HG03175 (cell line): ENCODE results near the gene SOX15.
A peak's percentile ranks its signal among the peaks of the same experiment; 100 is the strongest.
"Not testable (repeated sequence)": the region's sequence is repeated elsewhere in the genome, so short reads cannot be mapped to it uniquely, and the experiment has no call there.

ENCODE experiments used
- ATAC-seq: cut with Tn5 transposase; IDR thresholded peaks from one replicate; pipeline ENCODE4 v1.9.1; 2021; ENCODE audit warnings: mild to moderate bottlenecking, moderate library complexity; ENCODE audit not compliant: unreplicated experiment

Gene SOX15

DNA sequence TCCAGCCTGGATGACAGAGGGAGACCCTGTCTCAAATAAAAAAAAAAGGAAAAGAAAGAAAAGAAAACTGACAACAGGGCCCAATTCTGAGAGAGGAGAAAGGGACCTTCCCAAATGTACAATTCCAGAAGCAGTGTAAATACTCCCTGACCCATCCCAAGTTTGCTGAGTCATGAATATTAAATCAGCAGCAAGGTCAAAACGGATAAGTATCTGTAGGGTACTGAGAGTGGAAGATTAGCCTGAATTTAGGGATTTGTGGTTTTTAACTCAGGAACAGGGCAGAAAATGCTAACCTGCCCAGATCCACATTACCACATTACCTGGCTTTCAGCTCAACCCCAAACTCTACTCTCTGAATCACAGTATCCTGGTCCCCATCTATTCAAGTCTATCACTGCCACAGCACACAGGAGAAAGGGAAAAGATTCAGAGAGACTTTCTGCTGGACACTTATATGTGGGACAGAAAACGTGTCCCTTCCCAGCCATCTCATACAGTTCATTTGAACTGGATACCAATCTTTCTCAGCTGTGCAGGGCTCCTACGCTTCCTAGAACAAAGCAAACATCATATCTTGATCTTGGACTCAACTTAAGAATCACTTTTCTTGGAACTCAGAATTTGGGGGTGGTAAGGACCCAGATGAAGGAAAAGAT lies 21.9 kb upstream of the SOX15 start:
- ATAC-seq = no peak

DNA sequence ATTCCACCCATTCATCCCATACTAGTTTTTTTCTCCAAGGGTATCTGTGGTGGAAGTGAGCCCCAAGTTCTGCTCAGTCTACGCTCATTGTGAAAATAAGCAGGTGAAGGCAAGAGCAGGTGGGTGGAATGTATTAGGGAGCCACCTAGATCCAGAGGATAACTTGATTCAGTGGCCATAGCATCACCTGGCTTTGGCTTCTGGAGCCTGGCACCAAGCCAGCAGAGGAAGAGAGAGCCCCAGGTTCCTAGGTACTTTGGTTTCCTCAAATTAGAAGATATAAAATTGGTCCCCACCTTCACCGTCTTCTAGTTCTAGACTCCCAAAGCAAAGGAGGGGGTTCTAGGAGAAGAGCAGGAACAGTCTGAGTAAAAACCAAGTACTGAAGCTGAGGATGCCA lies 20.7 kb upstream of the SOX15 start:
- no peak for ATAC-seq

DNA sequence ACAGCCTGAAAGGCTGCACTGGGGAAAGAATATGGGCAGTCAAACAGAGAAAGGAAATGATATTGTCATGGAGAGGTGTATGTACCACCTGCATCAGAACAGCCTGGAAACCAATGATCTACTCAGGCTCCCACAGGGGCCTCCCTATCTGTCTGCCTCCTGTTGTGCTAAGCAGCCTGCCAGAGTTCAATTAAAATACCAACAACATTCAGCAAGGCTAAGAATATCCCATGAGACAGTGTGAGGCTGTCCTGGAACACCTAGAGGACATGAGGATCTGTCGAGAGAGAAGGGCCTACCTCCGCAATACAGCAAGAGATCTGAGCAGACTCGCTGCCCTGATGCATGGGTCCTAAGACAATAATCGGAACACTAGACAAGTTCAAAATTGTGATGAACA lies 16.4 kb upstream of the SOX15 start:
- no peak for ATAC-seq

DNA sequence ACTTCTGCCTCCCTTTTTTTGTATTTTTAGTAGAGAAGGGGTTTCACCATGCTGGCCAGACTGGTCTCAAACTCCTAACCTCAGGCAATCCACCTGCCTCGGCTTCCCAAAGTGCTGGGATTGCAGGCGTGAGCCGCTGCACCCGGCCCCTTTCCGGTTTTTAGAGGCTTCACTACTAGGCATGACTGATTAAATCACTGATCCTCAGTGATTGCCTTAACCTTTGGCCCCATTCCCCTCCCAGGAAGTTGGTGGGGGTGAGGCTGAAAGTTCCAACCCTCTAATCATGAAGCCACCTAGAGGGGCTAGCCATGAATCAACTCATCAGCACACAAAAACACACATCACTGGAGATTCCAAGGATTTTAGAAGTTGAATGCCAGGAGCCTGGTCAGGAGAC lies 7.7 kb upstream of the SOX15 start:
- not testable (repeated sequence) for ATAC-seq

DNA sequence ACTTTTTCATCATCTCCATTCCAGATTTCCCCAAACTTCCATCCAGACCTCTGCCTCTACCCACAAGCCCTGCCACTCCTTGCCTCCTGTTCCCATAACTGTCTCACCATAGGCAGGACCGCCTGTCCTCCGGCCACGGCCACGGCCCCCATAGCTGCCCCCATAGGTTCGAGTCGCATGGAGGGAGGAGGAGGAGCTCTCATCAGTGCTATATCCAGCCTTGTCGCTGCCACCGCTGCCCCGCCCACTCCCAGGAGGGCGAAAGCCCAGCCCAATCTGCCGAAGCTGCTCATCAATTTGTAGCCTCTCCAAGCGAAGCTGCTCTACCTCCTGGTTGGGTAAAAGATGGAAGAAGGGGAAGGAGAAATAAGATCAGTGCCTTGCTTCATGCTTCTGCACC lies 3.4 kb upstream of the SOX15 start:
- ATAC-seq = no peak

DNA sequence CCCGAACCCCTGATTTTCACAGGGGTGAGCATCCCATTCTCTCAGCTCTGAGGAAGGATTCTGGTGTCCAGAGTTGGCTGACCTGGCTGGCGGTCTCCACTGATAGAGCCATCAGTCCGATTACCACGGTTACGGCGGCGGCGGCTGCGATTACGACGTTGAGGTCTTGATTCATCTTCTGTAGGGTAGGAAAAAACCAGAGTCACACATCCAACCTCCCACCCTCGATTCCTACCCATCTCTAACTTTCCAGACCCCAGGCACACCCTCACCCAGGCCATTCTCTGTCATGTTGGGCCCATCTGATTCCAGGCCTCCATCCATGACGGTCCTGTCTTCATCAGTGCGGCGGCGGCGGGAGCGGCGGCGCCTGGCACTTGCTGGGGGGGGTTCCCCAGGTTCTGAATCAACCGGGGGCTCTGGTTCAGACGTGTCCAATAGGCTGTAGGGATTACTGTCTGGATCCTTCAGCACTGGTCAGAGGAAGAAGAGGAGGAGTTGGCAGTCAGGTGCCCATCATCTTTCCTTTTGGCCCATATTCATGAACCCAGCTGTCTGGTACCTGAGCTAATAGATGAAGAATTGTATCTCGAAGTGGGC lies 2.6 kb upstream of the SOX15 start:
- no peak for ATAC-seq

DNA sequence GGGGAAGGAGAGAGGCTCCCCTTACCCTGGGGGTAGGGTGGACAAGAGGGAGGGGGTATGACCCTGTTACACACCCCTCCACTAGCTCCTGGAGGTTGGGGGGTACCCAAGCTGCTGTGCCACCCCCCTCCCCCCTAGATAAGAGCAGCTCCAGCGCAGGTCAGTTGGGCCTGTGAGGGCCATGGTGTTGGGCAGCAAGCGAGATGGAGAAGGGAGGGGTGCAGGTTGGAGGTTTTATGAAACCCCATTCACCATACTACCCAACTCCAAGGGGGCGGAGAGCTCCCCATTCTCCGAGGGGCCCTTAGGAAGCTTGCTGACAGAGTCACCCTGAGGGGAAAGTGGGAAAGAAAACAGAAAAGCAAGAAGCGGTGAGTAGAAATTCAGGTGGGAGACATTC lies 1.7 kb upstream of the SOX15 start:
- no peak for ATAC-seq

DNA sequence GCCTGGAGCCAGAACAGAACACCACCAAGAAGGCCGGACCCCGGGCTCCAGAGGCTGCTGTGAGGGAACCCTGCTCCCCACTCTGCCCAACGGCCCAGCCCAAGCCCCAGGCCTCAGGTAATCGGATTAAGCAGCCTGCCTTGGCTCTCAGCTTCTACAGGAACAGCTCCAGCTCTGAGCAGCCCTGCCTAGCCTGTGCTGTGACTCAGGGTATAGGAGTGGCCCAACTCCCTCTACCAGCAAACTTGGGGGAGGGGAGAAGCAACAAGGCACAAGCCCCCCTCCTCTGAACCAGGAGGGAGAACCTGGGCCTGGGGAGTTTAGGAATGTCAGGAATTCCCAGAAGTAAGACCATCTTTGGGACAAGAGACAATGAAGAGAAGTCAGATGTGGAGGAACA lies 849 bp upstream of the SOX15 start:
- ATAC-seq = no peak

DNA sequence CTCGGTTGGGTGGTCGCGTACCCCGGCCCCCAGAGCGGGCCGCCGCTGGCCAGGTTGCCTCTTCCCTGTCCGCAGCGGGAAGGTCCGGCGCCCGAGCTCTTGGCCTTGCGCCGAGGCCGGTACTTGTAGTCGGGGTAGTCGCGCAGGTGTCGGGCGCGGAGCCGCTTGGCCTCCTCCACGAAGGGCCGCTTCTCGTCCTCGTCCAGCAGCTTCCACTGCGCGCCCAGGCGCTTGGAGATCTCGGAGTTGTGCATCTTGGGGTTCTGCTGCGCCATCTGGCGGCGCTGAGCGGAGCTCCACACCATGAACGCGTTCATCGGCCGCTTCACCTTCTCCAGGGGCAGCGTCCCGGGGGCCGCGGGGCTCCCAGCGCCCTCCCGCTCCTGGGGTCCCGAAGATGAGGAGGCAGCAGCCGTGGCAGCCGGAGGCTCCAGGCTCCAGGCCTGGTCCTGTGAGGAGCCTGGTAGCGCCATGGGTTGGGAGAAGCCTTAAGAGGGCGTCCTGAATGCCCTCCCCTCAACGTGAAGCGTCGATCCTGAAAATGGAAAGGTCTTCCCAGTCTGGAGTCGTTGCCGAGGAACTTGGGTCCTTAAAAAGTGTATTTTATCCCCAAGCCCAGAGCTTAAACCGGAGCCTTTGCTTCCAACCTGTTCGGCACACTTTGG lies 558 bp downstream of the SOX15 start:
- peak; percentile 50 for ATAC-seq

DNA sequence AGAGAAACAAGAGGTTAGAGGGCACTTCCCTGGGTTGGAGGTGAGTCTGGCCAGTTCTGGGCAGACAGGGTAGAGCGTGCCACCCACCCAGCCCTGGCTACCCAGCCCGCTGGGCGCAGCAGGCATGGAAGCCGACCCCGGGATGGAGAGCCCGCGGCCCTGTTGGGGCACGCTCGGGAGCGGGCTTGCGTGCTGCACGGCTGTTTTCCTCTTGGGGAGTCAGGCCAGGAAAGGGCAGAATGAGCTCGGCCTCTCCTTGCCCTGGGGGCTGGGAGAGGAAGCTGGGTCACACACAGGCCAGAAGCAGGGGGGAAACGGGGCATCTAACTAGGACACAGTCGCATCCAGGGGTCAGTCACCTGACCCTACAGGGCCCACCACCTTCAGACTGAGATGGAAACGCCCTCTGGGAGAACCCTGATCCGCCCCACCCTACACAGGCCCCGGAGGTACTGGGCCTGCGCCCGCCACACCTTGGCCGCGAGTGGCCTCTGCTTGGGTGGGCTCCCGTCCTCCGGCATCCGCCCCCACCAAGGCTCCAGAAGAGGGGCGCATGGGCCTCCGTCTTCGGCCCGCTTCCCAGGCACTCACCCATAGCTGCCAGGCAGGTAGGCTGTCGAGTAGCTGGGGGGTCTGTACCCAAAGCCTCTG lies 1.2 kb downstream of the SOX15 start:
- ATAC-seq = no peak

DNA sequence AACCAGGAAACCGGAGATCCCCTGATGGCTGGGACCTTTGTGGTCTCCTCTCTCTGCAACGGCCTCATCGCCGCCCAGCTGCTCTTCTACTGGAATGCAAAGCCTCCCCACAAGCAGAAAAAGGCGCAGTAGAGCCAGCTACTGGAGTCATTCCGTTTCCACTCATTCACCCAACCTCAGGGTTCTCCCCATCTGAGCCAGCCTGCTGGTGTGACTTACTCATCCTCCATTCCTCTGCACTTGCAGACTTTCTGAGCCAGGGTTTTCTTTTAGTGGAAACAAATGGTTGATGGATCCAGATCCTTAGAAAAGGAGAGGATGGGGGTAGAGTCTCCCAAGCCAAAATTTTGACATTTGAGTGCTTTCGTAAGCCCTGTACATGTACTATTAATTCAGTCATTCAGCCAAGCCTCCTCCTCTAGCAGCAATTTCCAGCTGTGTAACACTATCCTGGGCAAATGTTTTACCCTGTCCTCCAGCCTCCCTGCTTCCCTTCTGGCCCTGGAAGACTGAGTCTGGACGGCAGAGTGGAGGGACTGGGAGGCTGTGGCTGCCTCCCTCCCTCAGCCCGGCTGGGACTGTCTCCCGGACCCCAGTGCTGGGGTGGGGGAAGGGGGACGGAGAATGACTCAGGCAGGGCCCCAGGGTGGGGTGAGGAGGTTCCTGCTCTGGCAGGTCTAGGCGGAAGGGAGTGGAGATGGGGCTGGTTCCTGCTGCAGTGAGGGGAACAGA lies 2.3 kb downstream of the SOX15 start:
- ATAC-seq = no peak

DNA sequence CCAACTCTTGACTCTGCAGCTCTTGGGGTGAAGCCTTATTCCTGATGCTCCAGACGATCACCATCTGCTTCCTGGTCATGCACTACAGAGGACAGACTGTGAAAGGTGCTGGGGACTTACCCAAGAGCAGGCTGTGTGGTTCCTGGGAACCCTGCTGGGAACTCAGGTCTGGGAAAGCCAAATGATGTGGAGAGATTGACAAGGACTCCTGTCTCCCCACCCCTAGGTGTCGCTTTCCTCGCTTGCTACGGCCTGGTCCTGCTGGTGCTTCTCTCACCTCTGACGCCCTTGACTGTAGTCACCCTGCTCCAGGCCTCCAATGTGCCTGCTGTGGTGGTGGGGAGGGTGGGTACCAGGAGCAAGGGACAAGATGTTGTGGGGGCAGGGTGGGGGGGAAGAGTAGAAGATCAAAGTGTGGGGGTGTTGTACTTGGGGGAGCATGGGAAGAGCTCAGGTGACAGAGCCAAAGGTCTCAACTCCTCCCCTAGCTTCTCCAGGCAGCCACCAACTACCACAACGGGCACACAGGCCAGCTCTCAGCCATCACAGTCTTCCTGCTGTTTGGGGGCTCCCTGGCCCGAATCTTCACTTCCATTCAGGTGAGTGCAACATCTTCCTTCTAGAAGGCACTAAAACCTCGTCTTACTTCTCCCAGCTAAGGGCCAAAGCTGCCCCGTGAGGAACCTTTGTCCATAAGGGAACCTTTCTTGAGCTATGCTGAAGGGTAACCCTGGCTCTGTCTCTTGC lies 3.0 kb downstream of the SOX15 start:
- ATAC-seq = no peak

DNA sequence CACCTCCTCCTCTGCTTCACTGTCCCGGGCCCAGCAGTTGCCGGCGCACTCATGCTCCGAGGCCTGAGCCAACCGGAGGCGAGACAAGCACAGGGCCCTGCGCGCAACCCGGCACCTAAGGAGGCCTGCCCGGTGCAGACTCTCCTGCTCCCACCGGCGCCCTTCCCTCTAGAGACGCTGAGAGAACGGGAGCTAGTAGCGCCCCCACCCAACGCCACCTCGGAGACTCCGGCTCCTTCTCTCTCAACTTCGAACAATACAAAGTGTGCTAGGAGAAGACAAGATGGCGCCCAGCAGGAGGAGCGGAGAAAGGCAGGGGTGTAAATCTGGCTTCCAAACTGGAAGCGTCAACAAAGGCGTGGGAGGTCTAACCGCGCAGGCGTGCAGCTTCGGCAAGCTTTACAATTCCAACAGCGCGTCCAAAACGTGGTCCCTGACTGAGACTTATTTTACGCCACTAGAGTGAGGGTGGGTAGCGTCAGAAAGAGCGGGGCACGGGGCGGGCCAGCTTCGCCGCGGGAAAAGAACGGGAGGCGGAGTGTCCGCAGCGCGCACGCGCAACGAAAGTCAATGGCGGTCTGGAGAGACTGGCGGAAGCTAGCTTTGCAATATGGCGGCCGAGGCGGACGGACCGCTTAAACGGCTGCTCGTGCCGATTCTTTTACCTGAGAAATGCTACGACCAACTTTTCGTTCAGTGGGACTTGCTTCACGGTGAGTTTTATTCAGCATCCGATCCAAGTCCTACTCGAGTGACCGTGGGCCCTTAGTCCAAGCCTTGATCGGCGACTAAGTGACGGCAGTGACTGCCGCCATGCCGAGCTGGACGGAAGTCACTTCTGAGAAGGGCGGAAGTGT lies 6.4 kb downstream of the SOX15 start, which contains the start of gene MPDU1:
TSS of gene MPDU1 (plus strand) at position 600 of the 857 bp plus-strand sequence. CDS start at position 611, 11 bp downstream.
- peak; percentile 67 for ATAC-seq

DNA sequence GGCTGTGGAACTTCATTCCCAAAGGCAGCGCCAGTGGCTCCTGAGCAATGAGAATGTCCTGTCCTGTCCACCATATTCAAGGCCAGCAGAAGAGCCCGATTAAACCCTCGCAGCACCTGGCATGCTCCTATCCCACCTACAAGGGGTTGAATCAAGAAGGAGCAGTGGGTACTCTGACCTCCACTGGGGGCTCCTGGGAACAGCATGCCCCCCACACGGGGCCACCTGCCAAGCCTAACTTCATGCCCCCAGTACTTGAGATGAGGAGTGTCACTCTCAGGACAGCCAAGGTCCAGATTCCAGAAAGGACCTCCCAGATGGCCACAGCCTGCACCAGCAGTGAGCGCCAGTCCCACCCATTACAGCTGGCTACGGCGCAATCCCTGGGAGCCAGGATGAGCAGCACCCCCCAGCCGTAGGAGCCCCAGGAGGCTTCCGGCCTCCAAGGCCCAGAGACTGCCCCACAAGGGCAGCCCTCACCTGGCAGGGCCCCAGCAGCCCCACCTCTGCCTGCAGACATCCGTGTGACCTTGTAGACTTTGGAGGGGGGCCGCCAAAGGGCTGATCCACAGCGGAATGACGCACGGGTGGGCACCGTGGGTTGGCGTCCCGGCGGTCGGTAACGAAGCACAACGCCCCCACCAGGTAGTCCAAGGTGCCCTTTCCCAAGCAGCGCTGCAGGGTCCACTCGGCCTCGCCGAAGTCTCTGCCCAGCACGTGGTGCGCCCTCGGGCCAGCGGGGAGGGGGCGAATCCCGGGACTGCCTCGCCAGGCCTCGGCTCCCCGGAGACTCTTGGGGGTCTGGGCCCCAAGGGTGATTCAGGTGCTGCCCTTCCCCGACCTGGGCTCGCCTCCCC lies 7.3 kb downstream of the SOX15 start:
- no peak for ATAC-seq

DNA sequence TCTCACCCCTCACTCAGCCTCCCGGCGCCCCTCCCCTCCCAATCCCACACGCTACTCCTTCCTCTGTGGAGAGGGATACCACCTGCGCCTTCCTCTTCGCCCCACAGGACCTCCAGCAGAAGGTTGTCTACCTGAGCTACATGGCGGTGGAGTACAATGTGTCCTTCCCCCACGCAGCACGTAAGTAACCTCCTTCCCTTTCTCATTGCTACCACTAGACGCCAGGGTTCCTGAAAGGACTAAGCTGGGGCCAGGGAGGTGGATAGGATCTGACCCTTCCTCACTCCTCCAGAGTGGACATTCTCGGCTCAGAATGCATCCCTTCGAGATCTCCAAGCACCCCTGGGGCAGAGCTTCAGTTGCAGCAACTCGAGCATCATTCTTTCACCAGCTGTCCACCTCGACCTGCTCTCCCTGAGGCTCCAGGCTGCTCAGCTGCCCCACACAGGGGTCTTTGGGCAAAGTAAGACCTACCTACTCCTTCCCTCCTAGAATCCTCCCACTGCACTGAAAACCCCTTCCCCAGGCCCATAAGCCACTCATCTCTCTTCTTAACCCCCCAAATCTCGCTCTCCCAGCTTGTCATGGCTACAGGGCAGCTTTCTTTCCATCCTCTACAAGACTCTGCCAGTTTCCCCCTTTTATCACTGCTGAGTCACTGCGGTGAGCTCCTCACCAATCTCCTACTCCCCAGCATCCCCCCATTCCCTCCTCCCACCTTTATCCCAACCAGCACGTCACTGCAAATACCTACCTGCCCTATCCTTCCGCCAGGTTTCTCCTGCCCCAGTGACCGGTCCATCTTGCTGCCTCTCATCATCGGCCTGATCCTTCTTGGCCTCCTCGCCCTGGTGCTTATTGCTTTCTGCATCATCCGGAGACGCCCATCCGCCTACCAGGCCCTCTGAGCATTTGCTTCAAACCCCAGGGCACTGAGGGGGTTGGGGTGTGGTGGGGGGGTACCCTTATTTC lies 9.0 kb downstream of the SOX15 start:
- no peak for ATAC-seq

DNA sequence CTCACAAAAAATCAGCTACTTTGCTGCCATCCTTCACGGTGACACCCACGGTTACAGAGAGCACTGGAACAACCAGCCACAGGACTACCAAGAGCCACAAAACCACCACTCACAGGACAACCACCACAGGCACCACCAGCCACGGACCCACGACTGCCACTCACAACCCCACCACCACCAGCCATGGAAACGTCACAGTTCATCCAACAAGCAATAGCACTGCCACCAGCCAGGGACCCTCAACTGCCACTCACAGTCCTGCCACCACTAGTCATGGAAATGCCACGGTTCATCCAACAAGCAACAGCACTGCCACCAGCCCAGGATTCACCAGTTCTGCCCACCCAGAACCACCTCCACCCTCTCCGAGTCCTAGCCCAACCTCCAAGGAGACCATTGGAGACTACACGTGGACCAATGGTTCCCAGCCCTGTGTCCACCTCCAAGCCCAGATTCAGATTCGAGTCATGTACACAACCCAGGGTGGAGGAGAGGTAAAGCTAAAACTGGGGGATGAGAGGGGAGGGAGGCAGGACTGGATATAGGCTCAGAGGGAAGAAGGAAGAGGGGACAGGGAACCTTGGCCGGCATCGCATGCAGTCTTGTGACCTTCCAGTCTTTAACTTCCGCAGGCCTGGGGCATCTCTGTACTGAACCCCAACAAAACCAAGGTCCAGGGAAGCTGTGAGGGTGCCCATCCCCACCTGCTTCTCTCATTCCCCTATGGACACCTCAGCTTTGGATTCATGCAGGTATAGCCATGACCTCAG lies 9.9 kb downstream of the SOX15 start:
- ATAC-seq = no peak
